SU-DHL-6 (cell line): ENCODE data around the gene INMT.

ENCODE experiments used
- H2AFZ ChIP-seq: fragments of 200-600 bp; sonication (generic); 2 replicates; pipeline ENCODE4 v1.6.1; 2014; ENCODE audit warnings: low read depth, mild to moderate bottlenecking, moderate library complexity, mixed read lengths, antibody characterized with exemption, low read length; ENCODE audit not compliant: severe bottlenecking
- H3F3A ChIP-seq: fragments of 200-600 bp; shearing (Covaris generic); 2 replicates; pipeline ENCODE4 v1.6.0; 2016; ENCODE audit warnings: antibody characterized with exemption, mild to moderate bottlenecking; ENCODE audit not compliant: insufficient read depth
- H3K27ac ChIP-seq: fragments of 200-600 bp; sonication (generic); 2 replicates; pipeline ENCODE4 v1.5.1; 2016; ENCODE audit warnings: low read depth, mild to moderate bottlenecking, low read length, moderate library complexity, mixed read lengths
- H3K27me3 ChIP-seq: fragments of 200-600 bp; sonication (generic), shearing (Covaris generic); 2 replicates; pipeline ENCODE4 v1.6.0; 2014; ENCODE audit warnings: mild to moderate bottlenecking, low read length
- H3K36me3 ChIP-seq: fragments of 200-600 bp; sonication (generic); 2 replicates; pipeline ENCODE4 v1.6.1; 2014; ENCODE audit warnings: mild to moderate bottlenecking, low read length, mixed read lengths
- H3K4me2 ChIP-seq: fragments of 300-600, 200-600 bp; shearing (Covaris generic), sonication (generic); 2 replicates; pipeline ENCODE4 v1.6.0; 2014; ENCODE audit warnings: low read length, low read depth, mild to moderate bottlenecking; ENCODE audit not compliant: poor library complexity, severe bottlenecking
- H3K4me3 ChIP-seq: fragments of 200-600 bp; sonication (generic); 2 replicates; pipeline ENCODE4 v1.5.1; 2014; ENCODE audit warnings: antibody characterized with exemption, low read length, mild to moderate bottlenecking, mixed read lengths; ENCODE audit not compliant: insufficient read depth, poor library complexity, severe bottlenecking
- H3K79me2 ChIP-seq: fragments of 200-600 bp; sonication (generic); 2 replicates; pipeline ENCODE4 v1.6.1; 2014; ENCODE audit warnings: mild to moderate bottlenecking, low read length, moderate library complexity; ENCODE audit not compliant: insufficient read depth
- H3K9ac ChIP-seq: fragments of 200-600 bp; sonication (generic); 2 replicates; pipeline ENCODE4 v1.7.0; 2014; ENCODE audit warnings: mild to moderate bottlenecking, low read length
- H3K9me2 ChIP-seq: fragments of 200-600 bp; sonication (generic); replicated peaks from 2 replicates; pipeline ENCODE4 v1.6.1; 2014; ENCODE audit warnings: low read length; ENCODE audit not compliant: insufficient read depth
- H3K9me3 ChIP-seq: fragments of 200-600 bp; sonication (generic); 2 replicates; pipeline ENCODE4 v1.6.1; 2014; ENCODE audit warnings: low read length, mixed read lengths; ENCODE audit not compliant: insufficient read depth
- H4K20me1 ChIP-seq: fragments of 200-600 bp; sonication (generic); 2 replicates; pipeline ENCODE4 v1.6.1; 2014; ENCODE audit warnings: low read depth, mild to moderate bottlenecking, antibody characterized with exemption, low read length, moderate library complexity, mixed read lengths
- EZH2phosphoT487 ChIP-seq: fragments of 200-600 bp; sonication (generic), shearing (Covaris generic); conservative IDR thresholded peaks from 2 replicates; pipeline ENCODE4 v1.6.1; 2018; ENCODE audit warnings: mild to moderate bottlenecking, antibody characterized with exemption, low read length, moderate library complexity, mixed read lengths
- TF ChIP-seq, protein P1 (sequence below): fragments of 200-600 bp; sonication (generic); IDR thresholded peaks from one replicate; pipeline ENCODE4 v1.5.1; 2017; ENCODE audit warnings: antibody characterized with exemption, mild to moderate bottlenecking, low read length, moderate library complexity; ENCODE audit not compliant: insufficient read depth, poor library complexity, severe bottlenecking

INMT gene

DNA sequence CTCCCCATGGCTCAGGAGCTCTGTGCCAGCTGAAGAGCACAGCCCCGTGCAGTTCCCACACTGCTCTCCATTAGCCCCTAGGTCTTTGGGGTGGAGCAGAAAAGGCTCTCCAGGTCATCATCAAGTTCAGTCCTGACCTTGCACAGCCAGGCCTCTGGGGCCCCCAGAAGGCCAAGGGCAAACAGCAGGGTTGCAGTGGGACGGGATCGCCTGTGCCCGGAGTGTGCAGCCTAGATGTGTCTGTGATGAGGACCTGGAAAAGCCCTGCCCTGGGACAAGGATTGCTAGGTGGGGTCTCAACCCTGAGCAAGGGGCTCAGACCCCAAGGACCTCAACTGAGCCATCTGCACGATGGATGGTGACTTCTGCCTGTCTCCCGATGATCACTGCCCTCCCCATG is 549 bp downstream of the INMT start:
- H3K9me3 ChIP-seq: no peaks in the 10 kb centered on the region
- H3K4me3 ChIP-seq: no peak overlapping the region
- no peaks in the 10 kb centered on the region for H4K20me1 ChIP-seq
- H3K36me3 ChIP-seq: no peaks in the 10 kb centered on the region
- no peak overlapping the region for H2AFZ ChIP-seq
- no peaks in the 10 kb centered on the region for H3K27me3 ChIP-seq
- no peaks in the 10 kb centered on the region for H3K9me2 ChIP-seq
- no peak for TF ChIP-seq EZH2phosphoT487
- TF ChIP-seq, protein P1, sequence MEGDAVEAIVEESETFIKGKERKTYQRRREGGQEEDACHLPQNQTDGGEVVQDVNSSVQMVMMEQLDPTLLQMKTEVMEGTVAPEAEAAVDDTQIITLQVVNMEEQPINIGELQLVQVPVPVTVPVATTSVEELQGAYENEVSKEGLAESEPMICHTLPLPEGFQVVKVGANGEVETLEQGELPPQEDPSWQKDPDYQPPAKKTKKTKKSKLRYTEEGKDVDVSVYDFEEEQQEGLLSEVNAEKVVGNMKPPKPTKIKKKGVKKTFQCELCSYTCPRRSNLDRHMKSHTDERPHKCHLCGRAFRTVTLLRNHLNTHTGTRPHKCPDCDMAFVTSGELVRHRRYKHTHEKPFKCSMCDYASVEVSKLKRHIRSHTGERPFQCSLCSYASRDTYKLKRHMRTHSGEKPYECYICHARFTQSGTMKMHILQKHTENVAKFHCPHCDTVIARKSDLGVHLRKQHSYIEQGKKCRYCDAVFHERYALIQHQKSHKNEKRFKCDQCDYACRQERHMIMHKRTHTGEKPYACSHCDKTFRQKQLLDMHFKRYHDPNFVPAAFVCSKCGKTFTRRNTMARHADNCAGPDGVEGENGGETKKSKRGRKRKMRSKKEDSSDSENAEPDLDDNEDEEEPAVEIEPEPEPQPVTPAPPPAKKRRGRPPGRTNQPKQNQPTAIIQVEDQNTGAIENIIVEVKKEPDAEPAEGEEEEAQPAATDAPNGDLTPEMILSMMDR: no peak
- H3K4me2 ChIP-seq: no peak overlapping the region
- no peak overlapping the region for H3K9ac ChIP-seq
- no peaks in the 10 kb centered on the region for H3K79me2 ChIP-seq
- no peaks in the 10 kb centered on the region for H3F3A ChIP-seq
- H3K27ac ChIP-seq: no peak overlapping the region

DNA sequence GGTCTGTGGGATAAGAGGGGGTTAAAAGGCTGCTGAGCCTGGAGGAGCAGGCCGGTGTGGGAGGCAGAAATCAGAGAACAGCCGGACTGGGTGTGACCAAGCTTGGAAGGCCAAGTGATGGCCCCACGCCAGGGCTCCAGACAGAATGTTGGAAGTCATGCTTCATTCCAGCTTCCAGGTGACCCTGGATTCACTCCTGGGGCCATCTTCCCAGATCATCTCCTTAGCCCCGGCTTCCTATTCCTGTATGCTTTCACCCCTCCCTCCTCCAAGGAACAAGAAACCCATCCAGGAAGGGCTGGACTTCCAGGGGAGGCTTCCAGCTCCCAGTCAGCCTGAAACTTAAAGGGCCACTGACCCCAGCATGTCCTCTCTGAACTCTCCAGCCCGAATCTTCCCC is 1.0 kb downstream of the INMT start:
- no peak overlapping the region for H2AFZ ChIP-seq

GRCh38 chr7:30754315-30754877 is 2.5 kb downstream of the INMT start:
- Histone ChIP-seq H3K79me2 (no peaks in the 10 kb centered on the region), H3K9ac (no peak overlapping the region), H2AFZ (no peak overlapping the region), H3K36me3 (no peaks in the 10 kb centered on the region), H3K9me2 (no peaks in the 10 kb centered on the region), H3K27me3 (no peaks in the 10 kb centered on the region), H4K20me1 (no peaks in the 10 kb centered on the region), H3K4me3 (no peak overlapping the region), H3K4me2 (no peak overlapping the region), H3F3A (no peaks in the 10 kb centered on the region), H3K9me3 (no peaks in the 10 kb centered on the region), H3K27ac (no peak overlapping the region)
- TF ChIP-seq, protein P1: no peak
- TF ChIP-seq EZH2phosphoT487: no peak

More for the DNA sequence above, 1.0 kb downstream of the INMT start:
- no peaks in the 10 kb centered on the region for H3K9me3 ChIP-seq
- H3K79me2 ChIP-seq: no peaks in the 10 kb centered on the region
- H3F3A ChIP-seq: no peaks in the 10 kb centered on the region
- no peaks in the 10 kb centered on the region for H3K27me3 ChIP-seq
- no peak overlapping the region for H3K4me2 ChIP-seq
- H3K4me3 ChIP-seq: no peak overlapping the region
- TF ChIP-seq EZH2phosphoT487: no peak
- TF ChIP-seq, protein P1: no peak
- H3K27ac ChIP-seq: no peak overlapping the region
- no peak overlapping the region for H3K9ac ChIP-seq
- no peaks in the 10 kb centered on the region for H4K20me1 ChIP-seq
- H3K36me3 ChIP-seq: no peaks in the 10 kb centered on the region
- no peaks in the 10 kb centered on the region for H3K9me2 ChIP-seq
